HG02678 (cell line): ENCODE measurements around the gene DGKZ.

Experiments used
- ATAC-seq: cut with Tn5 transposase; IDR thresholded peaks from one replicate; pipeline ENCODE4 v1.9.1; 2021; ENCODE audit warnings: mild to moderate bottlenecking, moderate library complexity; ENCODE audit not compliant: unreplicated experiment

DGKZ gene

GRCh38 chr11:46322759-46323158 lies 24.5 kb upstream of the DGKZ start:
- no peak for ATAC-seq

GRCh38 chr11:46326813-46327416 lies 20.3 kb upstream of the DGKZ start:
- ATAC-seq, result no peak

- ATAC-seq, result no peak
Observed at GRCh38 chr11:46327829-46328228, 19.4 kb upstream of the DGKZ start.

- no peak for ATAC-seq
Observed at GRCh38 chr11:46330154-46330553, 17.1 kb upstream of the DGKZ start.

- no peak for ATAC-seq
Observed at GRCh38 chr11:46330563-46331281, 16.5 kb upstream of the DGKZ start.

GRCh38 chr11:46331282-46331984 lies 15.8 kb upstream of the DGKZ start:
- no peak for ATAC-seq

- ATAC-seq, result no peak
Observed at GRCh38 chr11:46332093-46332567, 15.1 kb upstream of the DGKZ start.

GRCh38 chr11:46332568-46333393 lies 14.5 kb upstream of the DGKZ start:
- no peak for ATAC-seq

- no peak for ATAC-seq
Observed at GRCh38 chr11:46333394-46333947, 13.8 kb upstream of the DGKZ start.

GRCh38 chr11:46334211-46334610 lies 13.1 kb upstream of the DGKZ start:
- ATAC-seq, result no peak

GRCh38 chr11:46335271-46335670 lies 12.0 kb upstream of the DGKZ start:
- ATAC-seq, result no peak

- ATAC-seq, result no peak
Observed at GRCh38 chr11:46335890-46336562, 11.2 kb upstream of the DGKZ start.

GRCh38 chr11:46336563-46337180 lies 10.6 kb upstream of the DGKZ start:
- no peak for ATAC-seq

GRCh38 chr11:46337626-46338345 lies 9.5 kb upstream of the DGKZ start:
- no peak for ATAC-seq

- ATAC-seq, result no peak
Observed at GRCh38 chr11:46338636-46338987, 8.7 kb upstream of the DGKZ start.

- ATAC-seq, result no peak
Observed at GRCh38 chr11:46338988-46339666, 8.1 kb upstream of the DGKZ start.

- ATAC-seq, result no peak
Observed at GRCh38 chr11:46339816-46340215, 7.4 kb upstream of the DGKZ start.

GRCh38 chr11:46341454-46341853 lies 5.8 kb upstream of the DGKZ start:
- ATAC-seq, result no peak

GRCh38 chr11:46342239-46342638 lies 5.0 kb upstream of the DGKZ start:
- ATAC-seq, result no peak
